WTC11 (cell line): ENCODE data around the gene HPS1.

ENCODE experiments used
- ATF1 ChIP-seq: sonication (generic); formaldehyde crosslinking; IDR thresholded peaks from 2 replicates; pipeline ENCODE4 v1.8.1; 2023; ENCODE audit warnings: mild to moderate bottlenecking, moderate library complexity, missing genetic modification reagents
- ATF2 ChIP-seq: sonication (generic); formaldehyde crosslinking; IDR thresholded peaks from 2 replicates; pipeline ENCODE4 v1.8.1; 2022; ENCODE audit warnings: low read depth, missing genetic modification reagents, borderline replicate concordance
- ATF6 ChIP-seq: sonication (generic); formaldehyde crosslinking; IDR thresholded peaks from 2 replicates; pipeline ENCODE4 v1.8.1; 2023; ENCODE audit warnings: mild to moderate bottlenecking, missing genetic modification reagents
- CTCF ChIP-seq: fragments of 200-600 bp; IDR thresholded peaks from 2 replicates; pipeline ENCODE4 v1.8.0; 2022; ENCODE audit warnings: antibody characterized with exemption
- ELF4 ChIP-seq: sonication (generic); formaldehyde crosslinking; IDR thresholded peaks from 2 replicates; pipeline ENCODE4 v1.8.1; 2022; ENCODE audit warnings: low read depth, mild to moderate bottlenecking, moderate library complexity, missing genetic modification reagents
- IRF2 ChIP-seq: sonication (generic); formaldehyde crosslinking; IDR thresholded peaks from 2 replicates; pipeline ENCODE4 v1.8.0; 2022; ENCODE audit warnings: low read depth, missing genetic modification reagents, borderline replicate concordance
- SP1 ChIP-seq: sonication (generic); formaldehyde crosslinking; conservative IDR thresholded peaks from 2 replicates; pipeline ENCODE4 v1.8.1; 2022; ENCODE audit warnings: missing genetic modification reagents

GRCh38 chr10:98483658-98484057, 36.9 kb upstream of the HPS1 start:
- TF ChIP-seq ATF1 (CRISPR knock-in tag): no peak
- no peak for TF ChIP-seq ATF2 (CRISPR knock-in tag)
- TF ChIP-seq ELF4: no peak
- no peak for TF ChIP-seq CTCF
- TF ChIP-seq ATF6 (CRISPR knock-in tag): no peak
- TF ChIP-seq IRF2 (CRISPR knock-in tag): no peak
- TF ChIP-seq SP1 (CRISPR knock-in tag): no peak
